A673 (cell line): ENCODE results near the gene DDX5. TPM values are rescaled to one million over a fixed set of nuclear protein-coding genes. Genes with fewer than 3 reads are reported as not detected.
"Not testable (repeated sequence)": the region's sequence is repeated elsewhere in the genome, so short reads cannot be mapped to it uniquely, and the experiment has no call there.

Experiments used
- BruUV-seq: library from RNA; stranded (reverse); fragments of 400-500 nt; replicated peaks from 2 replicates; lab custom pipeline; 2021; lab: Mats Ljungman, UMichigan
- CTCF ChIA-PET: fragments of 300-600 bp; sonication (Branson Sonifier 250); formaldehyde crosslinking; loops from one replicate; lab custom pipeline; 2022; ENCODE audit warnings: antibody characterized with exemption; lab: Charles Lee
- POLR2A ChIA-PET: fragments of 300-600 bp; sonication (Branson Sonifier 250); formaldehyde crosslinking; loops from one replicate; lab custom pipeline; 2022; ENCODE audit warnings: antibody characterized with exemption; ENCODE audit not compliant: low non-redundant PET; lab: Charles Lee
- DNase-seq: peaks from one replicate; pipeline ENCODE4 v3.0.0-alpha.2; 2015; ENCODE audit warnings: low spot score
- H3K27ac ChIP-seq: fragments of 200-600 bp; sonication (generic); 2 replicates; pipeline ENCODE4 v1.5.1; 2016; ENCODE audit warnings: mixed run types, low read depth, mild to moderate bottlenecking, mixed read lengths, antibody characterized with exemption, low read length; ENCODE audit not compliant: poor library complexity, severe bottlenecking
- H3K27me3 ChIP-seq: fragments of 200-600 bp; sonication (generic); replicated peaks from 2 replicates; pipeline ENCODE4 v1.6.1; 2017; ENCODE audit warnings: mixed run types, low read depth, mild to moderate bottlenecking, mixed read lengths, antibody characterized with exemption, low read length; ENCODE audit not compliant: insufficient read depth, poor library complexity
- H3K36me3 ChIP-seq: fragments of 200-600 bp; sonication (generic); 2 replicates; pipeline ENCODE4 v1.6.1; 2016; ENCODE audit warnings: mixed run types, mild to moderate bottlenecking, mixed read lengths, antibody characterized with exemption, low read length; ENCODE audit not compliant: insufficient read depth, poor library complexity, severe bottlenecking
- H3K4me1 ChIP-seq: fragments of 200-600 bp; sonication (generic); 2 replicates; pipeline ENCODE4 v1.6.1; 2017; ENCODE audit warnings: mixed run types, mild to moderate bottlenecking, mixed read lengths, antibody characterized with exemption, low read length; ENCODE audit not compliant: insufficient read depth, poor library complexity, severe bottlenecking
- H3K4me3 ChIP-seq: fragments of 200-600 bp; sonication (generic); 2 replicates; pipeline ENCODE4 v1.5.1; 2016; ENCODE audit warnings: low read depth, mixed run types, mild to moderate bottlenecking, mixed read lengths, low read length; ENCODE audit not compliant: poor library complexity, severe bottlenecking
- H3K9me3 ChIP-seq: fragments of 200-600 bp; sonication (generic); 2 replicates; pipeline ENCODE4 v1.6.1; 2016; ENCODE audit warnings: mixed run types, low read depth, mild to moderate bottlenecking, mixed read lengths, antibody characterized with exemption, low read length; ENCODE audit not compliant: poor library complexity, severe bottlenecking
- EZH2 ChIP-seq: fragments of 200-600 bp; sonication (generic); IDR thresholded peaks from 2 replicates; pipeline ENCODE4 v1.6.1; 2017; ENCODE audit warnings: borderline replicate concordance, low read depth, mild to moderate bottlenecking, mixed read lengths, antibody characterized with exemption, low read length; ENCODE audit not compliant: poor library complexity, severe bottlenecking
- intact Hi-C: fragments of 100-400 bp; cut with micrococcal nuclease; formaldehyde crosslinking; loops from one replicate; pipeline ENCODE4 v1.10.0; 2022; ENCODE audit not compliant: unreplicated experiment
- total RNA-seq: library from RNA; stranded (reverse); gene quantifications from 2 replicates; pipeline ENCODE4 v1.2.3, GENCODE V29; 2021
- TF ChIP-seq, protein P1 (sequence below): fragments of 300-800, 200-600 bp; sonication (generic); conservative IDR thresholded peaks from 2 replicates; pipeline ENCODE4 v1.5.1; 2017; ENCODE audit warnings: low read depth, mild to moderate bottlenecking, antibody characterized with exemption, low read length, moderate library complexity, mixed read lengths

DDX5 gene
- total RNA-seq, 1 experiment from 2014 or later, result 911 TPM

DNA sequence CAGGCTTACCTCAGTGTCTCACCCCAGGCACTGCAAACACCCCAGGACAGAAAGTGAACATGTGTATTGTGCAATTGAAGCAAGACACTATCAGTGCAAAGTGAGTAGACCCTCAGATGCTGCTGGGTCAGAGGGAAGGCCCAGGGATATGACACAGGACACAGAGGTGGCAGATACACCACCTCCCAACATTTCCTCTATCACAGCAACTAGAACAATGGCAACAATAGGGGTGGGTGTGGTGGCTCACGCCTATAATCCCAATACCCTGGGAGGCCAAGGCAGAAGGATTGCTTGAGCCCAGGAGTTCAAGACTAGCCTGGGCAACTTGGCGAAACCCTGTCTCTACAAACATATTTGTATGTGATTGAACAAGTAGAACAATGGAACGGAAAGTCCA lies 34.6 kb downstream of the DDX5 start:
- Histone ChIP-seq H3K4me3 (no peak overlapping the region), H3K27ac (no peak overlapping the region), H3K36me3 (no peaks in the 10 kb centered on the region), H3K9me3 (no peaks in the 10 kb centered on the region), H3K27me3 (no peaks in the 10 kb centered on the region), H3K4me1 (no peaks in the 10 kb centered on the region)
- DNase-seq, result no peak
- POLR2A ChIA-PET, result no interaction called here
- CTCF ChIA-PET, result no interaction called here
- TF ChIP-seq, protein P1, sequence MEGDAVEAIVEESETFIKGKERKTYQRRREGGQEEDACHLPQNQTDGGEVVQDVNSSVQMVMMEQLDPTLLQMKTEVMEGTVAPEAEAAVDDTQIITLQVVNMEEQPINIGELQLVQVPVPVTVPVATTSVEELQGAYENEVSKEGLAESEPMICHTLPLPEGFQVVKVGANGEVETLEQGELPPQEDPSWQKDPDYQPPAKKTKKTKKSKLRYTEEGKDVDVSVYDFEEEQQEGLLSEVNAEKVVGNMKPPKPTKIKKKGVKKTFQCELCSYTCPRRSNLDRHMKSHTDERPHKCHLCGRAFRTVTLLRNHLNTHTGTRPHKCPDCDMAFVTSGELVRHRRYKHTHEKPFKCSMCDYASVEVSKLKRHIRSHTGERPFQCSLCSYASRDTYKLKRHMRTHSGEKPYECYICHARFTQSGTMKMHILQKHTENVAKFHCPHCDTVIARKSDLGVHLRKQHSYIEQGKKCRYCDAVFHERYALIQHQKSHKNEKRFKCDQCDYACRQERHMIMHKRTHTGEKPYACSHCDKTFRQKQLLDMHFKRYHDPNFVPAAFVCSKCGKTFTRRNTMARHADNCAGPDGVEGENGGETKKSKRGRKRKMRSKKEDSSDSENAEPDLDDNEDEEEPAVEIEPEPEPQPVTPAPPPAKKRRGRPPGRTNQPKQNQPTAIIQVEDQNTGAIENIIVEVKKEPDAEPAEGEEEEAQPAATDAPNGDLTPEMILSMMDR, result no peak
- TF ChIP-seq EZH2, result no peak
- intact Hi-C loops, result no loop called here
- BruUV-seq, result no TSS peak

DNA sequence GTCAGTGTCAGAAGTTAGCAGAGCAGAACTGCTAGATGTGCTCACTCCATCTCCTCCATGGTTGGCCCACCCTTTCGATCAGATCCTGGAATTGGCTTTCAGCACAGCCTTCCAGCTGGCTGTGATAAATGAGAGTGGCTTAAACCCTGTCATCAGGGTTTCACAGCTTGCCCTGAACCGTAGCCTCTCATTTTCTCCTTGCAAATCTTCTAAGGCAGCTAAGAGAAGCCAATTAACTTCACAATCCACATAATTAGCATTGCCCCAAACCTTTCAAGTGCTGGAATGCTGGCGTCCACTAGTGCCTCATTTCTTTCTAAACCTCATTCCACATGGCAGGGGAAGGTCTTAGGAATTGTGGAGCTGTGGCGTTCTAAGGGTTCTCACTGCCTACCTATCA lies 35.5 kb downstream of the DDX5 start:
- Histone ChIP-seq H3K4me1 (no peaks in the 10 kb centered on the region), H3K36me3 (no peaks in the 10 kb centered on the region), H3K27ac (no peak overlapping the region), H3K4me3 (no peak overlapping the region), H3K27me3 (no peaks in the 10 kb centered on the region), H3K9me3 (no peaks in the 10 kb centered on the region)
- CTCF ChIA-PET, result no interaction called here
- DNase-seq, result no peak
- intact Hi-C loops, result no loop called here
- no TSS peak for BruUV-seq
- TF ChIP-seq, protein P1, result no peak
- no peak for TF ChIP-seq EZH2
- POLR2A ChIA-PET, result interaction anchor here (1.0 kb wide), 1 partner anchor 26 kb away, joined by 5 read pairs; the partner anchor contains the start of gene POLG2

DNA sequence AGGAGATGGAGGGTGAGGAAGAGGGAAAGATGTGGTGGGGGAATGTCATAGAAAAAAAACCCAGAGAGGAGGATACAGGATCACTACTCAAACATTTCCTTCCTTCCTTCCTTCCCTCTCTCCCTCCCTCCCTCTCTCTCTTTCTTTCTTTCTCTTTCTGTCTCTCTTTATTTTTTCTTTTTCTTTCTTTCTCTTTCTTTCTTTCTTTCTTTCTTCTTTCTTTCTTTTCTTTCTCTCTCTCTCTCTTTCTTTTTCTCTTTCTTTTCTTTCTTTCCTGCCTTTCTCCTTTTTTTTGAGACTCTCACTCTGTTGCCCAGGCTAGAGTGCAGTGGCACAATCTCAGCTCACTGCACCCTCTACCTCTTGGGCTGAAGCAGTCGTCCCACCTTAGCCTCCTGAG lies 39.3 kb downstream of the DDX5 start:
- BruUV-seq, H3K36me3 ChIP-seq, intact Hi-C loops, H3K27me3 ChIP-seq, H3K27ac ChIP-seq, H3K4me1 ChIP-seq, H3K9me3 ChIP-seq, POLR2A ChIA-PET, H3K4me3 ChIP-seq, CTCF ChIA-PET, DNase-seq: not testable (repeated sequence)

DNA sequence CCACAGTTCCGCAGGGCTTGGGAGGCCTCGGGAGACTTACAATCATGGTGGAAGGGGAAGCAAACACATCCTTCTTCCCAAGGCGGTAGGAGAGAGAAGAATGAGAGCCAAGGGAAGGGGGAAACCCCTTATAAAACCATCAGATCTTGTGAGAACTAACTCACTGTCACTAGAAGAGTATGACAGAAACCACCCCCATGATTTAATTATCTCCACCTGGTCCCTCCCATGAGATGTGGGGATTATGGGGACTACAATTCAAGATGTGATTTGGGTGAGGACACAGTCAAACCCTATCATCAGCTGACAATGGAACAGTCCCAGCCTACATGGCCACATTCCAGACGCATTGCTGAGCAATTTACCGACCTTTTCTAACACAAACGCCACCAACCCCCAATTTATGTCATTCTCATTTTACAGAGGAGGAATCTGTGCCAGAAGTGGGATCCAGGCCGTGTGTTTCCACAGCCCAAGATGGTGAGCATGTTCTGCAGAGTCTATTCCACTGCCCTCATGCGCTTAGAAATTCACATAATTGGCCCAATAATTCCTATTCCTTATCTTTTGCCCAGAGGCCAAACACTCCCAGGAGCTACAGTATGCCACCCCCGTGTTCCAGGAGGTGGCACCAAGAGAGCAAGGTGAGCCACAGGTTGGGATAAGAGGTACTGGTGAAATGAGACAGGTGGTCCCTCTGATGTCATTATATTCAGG lies 39.9 kb downstream of the DDX5 start:
- Histone ChIP-seq H3K4me1 (no peaks in the 10 kb centered on the region), H3K9me3 (no peaks in the 10 kb centered on the region), H3K27me3 (no peaks in the 10 kb centered on the region), H3K36me3 (no peaks in the 10 kb centered on the region), H3K4me3 (no peak overlapping the region), H3K27ac (no peak overlapping the region)
- ChIA-PET CTCF (no interaction called here), POLR2A (no interaction called here)
- DNase-seq, result peak; percentile 32
- TF ChIP-seq, protein P1, result no peak
- TF ChIP-seq EZH2, result no peak
- no TSS peak for BruUV-seq
- intact Hi-C loops, result no loop called here
